K562 (cell line): Measurements from ENCODE around the gene SIRT7. TPM values are rescaled to one million over a fixed set of nuclear protein-coding genes. Genes with fewer than 3 reads are reported as not detected.
A peak's percentile ranks its signal among the peaks of the same experiment; 100 is the strongest.

Experiments
- BHLHE40 ChIP-seq: IDR thresholded peaks from 2 replicates; pipeline ENCODE4 v1.6.1; 2011; ENCODE audit warnings: low read length, improper control_type of control experiment
- FOSL1 ChIP-seq: fragments of 200-800 bp; sonication (Bioruptor generic); conservative IDR thresholded peaks from 2 replicates; pipeline ENCODE4 v1.6.1; 2016; ENCODE audit warnings: missing genetic modification characterization, missing compliant biosample characterization
- FOXA3 ChIP-seq, 2 experiments: fragments of 450-650 bp in 1 of 2; sonication (generic) in 1 of 2; formaldehyde crosslinking; IDR thresholded peaks in 1 of 2; conservative IDR thresholded peaks in 1 of 2; 2 replicates each; pipeline versions ENCODE4 v1.4.0 to v1.8.0; 2020 to 2022; ENCODE audit warnings: mild to moderate bottlenecking in 2 of 2, missing genetic modification reagents in 1 of 2
- JUN ChIP-seq, 2 experiments: sonication (generic) in 1 of 2; formaldehyde crosslinking in 1 of 2; IDR thresholded peaks; 2 replicates each; pipeline versions ENCODE4 v1.6.1 to v1.8.0; 2012 to 2022; ENCODE audit warnings: borderline replicate concordance in 2 of 2, mild to moderate bottlenecking in 2 of 2, improper control_type of control experiment in 1 of 2, low read depth in 1 of 2, low read length in 1 of 2, missing genetic modification reagents in 1 of 2
- MXD1 ChIP-seq: fragments of 250-450 bp; sonication (Bioruptor Pico); IDR thresholded peaks from 2 replicates; pipeline ENCODE4 v1.8.0; 2021; ENCODE audit warnings: borderline replicate concordance, mild to moderate bottlenecking, moderate library complexity; ENCODE audit not compliant: poor library complexity, severe bottlenecking
- NR4A1 ChIP-seq, 2 experiments: fragments of 250-450 bp in 1 of 2; fragments of 450-650 bp in 1 of 2; sonication (Bioruptor Pico) in 1 of 2; IDR thresholded peaks; 2 replicates each; pipeline versions ENCODE4 v1.4.0 to v1.6.1; 2016 to 2020; ENCODE audit warnings: mild to moderate bottlenecking in 2 of 2, missing compliant biosample characterization in 1 of 2, missing genetic modification characterization in 1 of 2, moderate library complexity in 1 of 2
- POLR2G ChIP-seq: fragments of 200-400 bp; formaldehyde crosslinking; IDR thresholded peaks from 2 replicates; pipeline ENCODE4 v1.6.1; 2017; ENCODE audit warnings: low read depth, mild to moderate bottlenecking, antibody characterized with exemption, low read length, moderate library complexity
- POLR3G ChIP-seq: IDR thresholded peaks from 2 replicates; pipeline ENCODE4 v1.6.1; 2011; ENCODE audit not compliant: insufficient read length, insufficient replicate concordance; ENCODE audit errors: extremely low read depth
- SLC30A9 ChIP-seq: fragments of 250-450 bp; sonication (Bioruptor Pico); IDR thresholded peaks from 2 replicates; pipeline ENCODE4 v1.8.0; 2022; ENCODE audit warnings: mild to moderate bottlenecking, moderate library complexity
- ZNF639 ChIP-seq, 2 experiments: fragments of 200-800 bp in 1 of 2; sonication (Bioruptor generic) in 1 of 2; sonication (generic) in 1 of 2; formaldehyde crosslinking in 1 of 2; IDR thresholded peaks in 1 of 2; conservative IDR thresholded peaks in 1 of 2; 2 replicates each; pipeline versions ENCODE4 v1.5.0 to v1.6.1; 2016 to 2020; ENCODE audit warnings: missing compliant biosample characterization in 1 of 2, missing genetic modification characterization in 1 of 2, missing genetic modification reagents in 1 of 2
- ZNF644 ChIP-seq: fragments of 200-800 bp; sonication (Bioruptor generic); IDR thresholded peaks from 2 replicates; pipeline ENCODE4 v1.6.1; 2016; ENCODE audit warnings: low read depth, missing genetic modification characterization, missing compliant biosample characterization
- ZNF778 ChIP-seq: fragments of 450-650 bp; formaldehyde crosslinking; IDR thresholded peaks from 2 replicates; pipeline ENCODE4 v1.4.0; 2020; ENCODE audit warnings: mild to moderate bottlenecking, moderate library complexity
- polyA plus RNA-seq, 8 experiments: library from polyadenylated mRNA; depleted of rRNA in 4 of 8; stranded (reverse) in 5 of 8; unstranded in 3 of 8; fragments of >200 nt; fragmentation: Nextera tagmentation in 2 of 8; fragmentation: Illumina TruSeq in 1 of 8; extraction: Ambion mirVana in 2 of 8; extraction: Trizol in 1 of 8; gene quantifications; 2 replicates each; pipeline versions ENCODE4 v1.2.1 to v1.2.3, GENCODE V29; 2011 to 2014; ENCODE audit warnings: inconsistent platforms in 1 of 8, missing spikeins in 1 of 8
- total RNA-seq, 7 experiments: library from RNA; depleted of rRNA in 6 of 7; stranded (reverse); fragments of >200 nt in 6 of 7; fragmentation: Illumina TruSeq in 2 of 7; extraction: Trizol in 2 of 7; gene quantifications; 2 replicates each; pipeline versions ENCODE4 v1.2.1 to v1.2.3, GENCODE V29; 2011 to 2021; ENCODE audit warnings: low replicate concordance in 1 of 7
- TF ChIP-seq, protein P1 (sequence below): fragments of 450-650 bp; IDR thresholded peaks from 2 replicates; pipeline ENCODE4 v1.6.1; 2016; ENCODE audit warnings: mild to moderate bottlenecking, moderate library complexity

SIRT7 gene
- total and polyA plus RNA-seq, 9 of the 15 experiments (the other 6 are each of a cell fraction or from before 2014, with no cell fraction given): 1.6 to 54.8 (median 20.3) TPM

- peak in 1 of 2 experiments; percentile 98; a peak in 2 of 4 replicates for TF ChIP-seq ZNF639 (CRISPR knock-in tag; conservative IDR thresholded peaks at IDR 0.05 in 1 of 2, IDR thresholded peaks at IDR 0.05 in 1 of 2)
- no peak; the same call in 1 of the 2 replicates for TF ChIP-seq FOSL1
- TF ChIP-seq, protein P1, sequence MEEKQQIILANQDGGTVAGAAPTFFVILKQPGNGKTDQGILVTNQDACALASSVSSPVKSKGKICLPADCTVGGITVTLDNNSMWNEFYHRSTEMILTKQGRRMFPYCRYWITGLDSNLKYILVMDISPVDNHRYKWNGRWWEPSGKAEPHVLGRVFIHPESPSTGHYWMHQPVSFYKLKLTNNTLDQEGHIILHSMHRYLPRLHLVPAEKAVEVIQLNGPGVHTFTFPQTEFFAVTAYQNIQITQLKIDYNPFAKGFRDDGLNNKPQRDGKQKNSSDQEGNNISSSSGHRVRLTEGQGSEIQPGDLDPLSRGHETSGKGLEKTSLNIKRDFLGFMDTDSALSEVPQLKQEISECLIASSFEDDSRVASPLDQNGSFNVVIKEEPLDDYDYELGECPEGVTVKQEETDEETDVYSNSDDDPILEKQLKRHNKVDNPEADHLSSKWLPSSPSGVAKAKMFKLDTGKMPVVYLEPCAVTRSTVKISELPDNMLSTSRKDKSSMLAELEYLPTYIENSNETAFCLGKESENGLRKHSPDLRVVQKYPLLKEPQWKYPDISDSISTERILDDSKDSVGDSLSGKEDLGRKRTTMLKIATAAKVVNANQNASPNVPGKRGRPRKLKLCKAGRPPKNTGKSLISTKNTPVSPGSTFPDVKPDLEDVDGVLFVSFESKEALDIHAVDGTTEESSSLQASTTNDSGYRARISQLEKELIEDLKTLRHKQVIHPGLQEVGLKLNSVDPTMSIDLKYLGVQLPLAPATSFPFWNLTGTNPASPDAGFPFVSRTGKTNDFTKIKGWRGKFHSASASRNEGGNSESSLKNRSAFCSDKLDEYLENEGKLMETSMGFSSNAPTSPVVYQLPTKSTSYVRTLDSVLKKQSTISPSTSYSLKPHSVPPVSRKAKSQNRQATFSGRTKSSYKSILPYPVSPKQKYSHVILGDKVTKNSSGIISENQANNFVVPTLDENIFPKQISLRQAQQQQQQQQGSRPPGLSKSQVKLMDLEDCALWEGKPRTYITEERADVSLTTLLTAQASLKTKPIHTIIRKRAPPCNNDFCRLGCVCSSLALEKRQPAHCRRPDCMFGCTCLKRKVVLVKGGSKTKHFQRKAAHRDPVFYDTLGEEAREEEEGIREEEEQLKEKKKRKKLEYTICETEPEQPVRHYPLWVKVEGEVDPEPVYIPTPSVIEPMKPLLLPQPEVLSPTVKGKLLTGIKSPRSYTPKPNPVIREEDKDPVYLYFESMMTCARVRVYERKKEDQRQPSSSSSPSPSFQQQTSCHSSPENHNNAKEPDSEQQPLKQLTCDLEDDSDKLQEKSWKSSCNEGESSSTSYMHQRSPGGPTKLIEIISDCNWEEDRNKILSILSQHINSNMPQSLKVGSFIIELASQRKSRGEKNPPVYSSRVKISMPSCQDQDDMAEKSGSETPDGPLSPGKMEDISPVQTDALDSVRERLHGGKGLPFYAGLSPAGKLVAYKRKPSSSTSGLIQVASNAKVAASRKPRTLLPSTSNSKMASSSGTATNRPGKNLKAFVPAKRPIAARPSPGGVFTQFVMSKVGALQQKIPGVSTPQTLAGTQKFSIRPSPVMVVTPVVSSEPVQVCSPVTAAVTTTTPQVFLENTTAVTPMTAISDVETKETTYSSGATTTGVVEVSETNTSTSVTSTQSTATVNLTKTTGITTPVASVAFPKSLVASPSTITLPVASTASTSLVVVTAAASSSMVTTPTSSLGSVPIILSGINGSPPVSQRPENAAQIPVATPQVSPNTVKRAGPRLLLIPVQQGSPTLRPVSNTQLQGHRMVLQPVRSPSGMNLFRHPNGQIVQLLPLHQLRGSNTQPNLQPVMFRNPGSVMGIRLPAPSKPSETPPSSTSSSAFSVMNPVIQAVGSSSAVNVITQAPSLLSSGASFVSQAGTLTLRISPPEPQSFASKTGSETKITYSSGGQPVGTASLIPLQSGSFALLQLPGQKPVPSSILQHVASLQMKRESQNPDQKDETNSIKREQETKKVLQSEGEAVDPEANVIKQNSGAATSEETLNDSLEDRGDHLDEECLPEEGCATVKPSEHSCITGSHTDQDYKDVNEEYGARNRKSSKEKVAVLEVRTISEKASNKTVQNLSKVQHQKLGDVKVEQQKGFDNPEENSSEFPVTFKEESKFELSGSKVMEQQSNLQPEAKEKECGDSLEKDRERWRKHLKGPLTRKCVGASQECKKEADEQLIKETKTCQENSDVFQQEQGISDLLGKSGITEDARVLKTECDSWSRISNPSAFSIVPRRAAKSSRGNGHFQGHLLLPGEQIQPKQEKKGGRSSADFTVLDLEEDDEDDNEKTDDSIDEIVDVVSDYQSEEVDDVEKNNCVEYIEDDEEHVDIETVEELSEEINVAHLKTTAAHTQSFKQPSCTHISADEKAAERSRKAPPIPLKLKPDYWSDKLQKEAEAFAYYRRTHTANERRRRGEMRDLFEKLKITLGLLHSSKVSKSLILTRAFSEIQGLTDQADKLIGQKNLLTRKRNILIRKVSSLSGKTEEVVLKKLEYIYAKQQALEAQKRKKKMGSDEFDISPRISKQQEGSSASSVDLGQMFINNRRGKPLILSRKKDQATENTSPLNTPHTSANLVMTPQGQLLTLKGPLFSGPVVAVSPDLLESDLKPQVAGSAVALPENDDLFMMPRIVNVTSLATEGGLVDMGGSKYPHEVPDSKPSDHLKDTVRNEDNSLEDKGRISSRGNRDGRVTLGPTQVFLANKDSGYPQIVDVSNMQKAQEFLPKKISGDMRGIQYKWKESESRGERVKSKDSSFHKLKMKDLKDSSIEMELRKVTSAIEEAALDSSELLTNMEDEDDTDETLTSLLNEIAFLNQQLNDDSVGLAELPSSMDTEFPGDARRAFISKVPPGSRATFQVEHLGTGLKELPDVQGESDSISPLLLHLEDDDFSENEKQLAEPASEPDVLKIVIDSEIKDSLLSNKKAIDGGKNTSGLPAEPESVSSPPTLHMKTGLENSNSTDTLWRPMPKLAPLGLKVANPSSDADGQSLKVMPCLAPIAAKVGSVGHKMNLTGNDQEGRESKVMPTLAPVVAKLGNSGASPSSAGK: no peak
- no peak for TF ChIP-seq NR4A1 (CRISPR knock-in tag; IDR thresholded peaks at IDR 0.05)
- no peak for TF ChIP-seq NR4A1 (tag; IDR thresholded peaks at IDR 0.05)
- TF ChIP-seq POLR2G: peak; percentile 71
- no peak for TF ChIP-seq SLC30A9 (CRISPR knock-in tag)
- no peak for TF ChIP-seq MXD1 (CRISPR knock-in tag)
- TF ChIP-seq POLR3G: no peak
- no peak for TF ChIP-seq JUN (IDR thresholded peaks at IDR 0.05; ENCODE audit: borderline replicate concordance, low read depth, low read length)
- TF ChIP-seq JUN (CRISPR knock-in tag; IDR thresholded peaks at IDR 0.05; ENCODE audit: borderline replicate concordance): no peak
- no peak for TF ChIP-seq ZNF644 (tag)
- TF ChIP-seq FOXA3 (CRISPR knock-in tag; conservative IDR thresholded peaks at IDR 0.05 in 1 of 2, IDR thresholded peaks at IDR 0.05 in 1 of 2): no peak
- no peak for TF ChIP-seq BHLHE40
- no peak for TF ChIP-seq ZNF778 (CRISPR knock-in tag)
Observed at GRCh38 chr17:81870981-81871386, 47.0 kb downstream of the SIRT7 start, which contains the start of gene ARHGDIA (continued).
